ENCODE data around the gene PPP1R9A.

- no peak for TF ChIP-seq CTCF (IDR thresholded peaks at IDR 0.05)
- no peak for TF ChIP-seq POLR2A (IDR thresholded peaks at IDR 0.05)
These were observed 298.4 kb downstream of the PPP1R9A start for GRCh38 chr7:95205665-95206225.

All from tibial nerve (tissue), 3 donors.